Measurements from ENCODE around the gene B9D2.

DNA sequence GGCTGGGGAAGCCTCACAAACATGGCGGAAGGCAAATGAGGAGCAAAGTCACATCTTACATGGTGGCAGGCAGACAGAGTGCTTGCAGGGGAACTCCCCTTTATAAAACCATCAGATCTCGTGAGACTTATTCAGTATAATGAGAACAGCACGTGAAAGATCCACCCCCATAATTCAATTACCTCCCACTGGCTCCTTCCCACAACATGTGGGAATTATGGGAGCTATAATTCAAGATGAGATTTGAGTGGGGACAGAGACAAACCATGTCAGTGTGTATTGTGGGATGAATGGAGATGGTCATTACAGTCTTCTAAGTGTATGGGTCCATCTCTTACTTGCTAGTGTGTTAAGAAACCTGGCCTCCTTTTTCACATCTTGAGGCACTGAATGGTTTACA is 38.1 kb upstream of the B9D2 start:
- TF ChIP-seq GATA2 (IDR thresholded peaks at IDR 0.05; ENCODE audit: low read depth, low read length) = no peak
- TF ChIP-seq GATA3 (IDR thresholded peaks at IDR 0.05; ENCODE audit: low read depth, low read length) = no peak
